Measurements from ENCODE around the gene TCN2. TPM values are rescaled to one million over a fixed set of nuclear protein-coding genes. Genes with fewer than 3 reads are reported as not detected.

Gene TCN2
- total and polyA plus RNA-seq, 4 donors, result 6.7 to 14.1 (median 13.0) TPM

- no peak for DNase-seq (ENCODE audit: low spot score)
- no peak overlapping the region for H3K4me3 ChIP-seq (ENCODE audit: low read depth in 1 of 3, low read length in 3 of 3)
- H3K4me1 ChIP-seq (ENCODE audit: control insufficient read depth in 4 of 4, insufficient read depth in 4 of 4, low read length in 3 of 4), result peaks cover 3 to 28% (median 16%) of the 10 kb centered on the region in 4 donors
- H3K27me3 ChIP-seq (ENCODE audit: control insufficient read depth in 4 of 4, insufficient read depth in 4 of 4, low read length in 3 of 4), result no peaks in the 10 kb centered on the region
- no peak overlapping the region for H3K27ac ChIP-seq (ENCODE audit: low read depth in 1 of 2, low read length in 2 of 2)
- no peak for TF ChIP-seq SP1 (IDR thresholded peaks at IDR 0.05)
- TF ChIP-seq CTCF (IDR thresholded peaks at IDR 0.05; ENCODE audit: low read depth, low read length, missing input control), result no peak
- TF ChIP-seq RXRA (IDR thresholded peaks at IDR 0.05), result no peak
- no peak for TF ChIP-seq NR2F2 (IDR thresholded peaks at IDR 0.05)
- no peak for TF ChIP-seq JUND (IDR thresholded peaks at IDR 0.05)
- no peak for TF ChIP-seq ZBTB33 (IDR thresholded peaks at IDR 0.05)
- TF ChIP-seq GABPA (IDR thresholded peaks at IDR 0.05 in 1 of 2, conservative IDR thresholded peaks at IDR 0.05 in 1 of 2), result no peak
- no peak for TF ChIP-seq ATF3 (IDR thresholded peaks at IDR 0.05)
- no peak for TF ChIP-seq HNF4G (IDR thresholded peaks at IDR 0.05)
- TF ChIP-seq HNF4A (conservative IDR thresholded peaks at IDR 0.05), result no peak
- TF ChIP-seq YY1 (IDR thresholded peaks at IDR 0.05), result no peak
- TF ChIP-seq FOXA1 (IDR thresholded peaks at IDR 0.05), result no peak
- no peak for TF ChIP-seq RAD21 (IDR thresholded peaks at IDR 0.05)
- no peak for TF ChIP-seq EGR1 (IDR thresholded peaks at IDR 0.05; ENCODE audit: low read depth in 2 of 2)
- no peak for TF ChIP-seq FOXA2 (IDR thresholded peaks at IDR 0.05)
- TF ChIP-seq MAX (IDR thresholded peaks at IDR 0.05), result no peak
- no peak for TF ChIP-seq TAF1 (conservative IDR thresholded peaks at IDR 0.05)
- no peak for TF ChIP-seq REST (IDR thresholded peaks at IDR 0.05)
- no peak overlapping the region for H3K9ac ChIP-seq (ENCODE audit: low read depth in 1 of 2, low read length in 2 of 2)
- no peaks in the 10 kb centered on the region for H3K9me3 ChIP-seq (ENCODE audit: control insufficient read depth in 4 of 4, low read length in 3 of 4)
- no peaks in the 10 kb centered on the region for H3K36me3 ChIP-seq (ENCODE audit: control insufficient read depth in 4 of 4, insufficient read depth in 3 of 4, low read depth in 1 of 4, low read length in 3 of 4)
- WGBS, result 93% methylated on average over 2 of the region's 2 CpGs
These were observed 2.3 kb upstream of the TCN2 start for GRCh38 chr22:30604723-30605122.

All from liver (tissue), 9 donors.